Coronary artery (tissue), 2 donors: Measurements from ENCODE around the gene SLC5A3.

ENCODE experiments used
- DNase-seq: peaks from one replicate; pipeline ENCODE4 v3.0.0-alpha.2; 2017; ENCODE audit warnings: low spot score
- H3K27ac ChIP-seq, 2 donors: fragments of 200-600 bp; sonication (generic); one replicate each; pipeline ENCODE4 v1.5.1; 2016 to 2019
- H3K4me3 ChIP-seq: fragments of 200-600 bp; sonication (generic); 2 replicates; pipeline ENCODE4 v1.5.1; 2016; ENCODE audit warnings: mild to moderate bottlenecking, moderate library complexity
- CTCF ChIP-seq: fragments of 200-600 bp; sonication (generic); IDR thresholded peaks from one replicate; pipeline ENCODE4 v1.5.1; 2019; ENCODE audit warnings: antibody characterized with exemption

The SLC5A3 gene

GRCh38 chr21:34046917-34047316, 26.5 kb upstream of the SLC5A3 start:
- no peak overlapping the region for H3K27ac ChIP-seq
- TF ChIP-seq CTCF = no peak
- H3K4me3 ChIP-seq = no peak overlapping the region
- DNase-seq = no peak

DNA sequence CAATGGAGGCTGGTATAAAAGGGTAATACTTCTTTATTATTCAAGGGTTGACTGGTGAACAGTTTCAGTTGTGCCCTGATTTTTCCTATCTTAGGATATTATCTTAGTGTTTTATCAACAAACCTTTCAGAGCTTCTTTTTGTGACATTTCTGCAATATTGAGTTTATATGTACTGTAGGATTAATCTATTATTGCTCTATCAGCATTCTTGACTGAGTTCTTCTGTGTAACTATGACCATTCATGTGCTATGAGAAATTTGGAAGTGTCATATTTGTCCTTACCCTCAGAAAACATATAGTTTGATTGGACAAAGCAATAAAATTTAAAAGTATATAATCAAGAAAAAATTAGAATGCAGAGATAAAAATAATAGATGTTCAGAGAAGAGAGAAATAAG, 25.5 kb upstream of the SLC5A3 start:
- no peak for TF ChIP-seq CTCF
- no peak overlapping the region for H3K4me3 ChIP-seq
- H3K27ac ChIP-seq = no peak overlapping the region
- no peak for DNase-seq

GRCh38 chr21:34052171-34052570, 21.2 kb upstream of the SLC5A3 start:
- TF ChIP-seq CTCF = no peak
- Histone ChIP-seq H3K4me3 (no peak overlapping the region), H3K27ac (no peak overlapping the region)
- no peak for DNase-seq

- Histone ChIP-seq H3K27ac (no peak overlapping the region), H3K4me3 (no peak overlapping the region)
- DNase-seq = no peak
- no peak for TF ChIP-seq CTCF
These were observed 19.1 kb upstream of the SLC5A3 start for GRCh38 chr21:34054259-34054658.

DNA sequence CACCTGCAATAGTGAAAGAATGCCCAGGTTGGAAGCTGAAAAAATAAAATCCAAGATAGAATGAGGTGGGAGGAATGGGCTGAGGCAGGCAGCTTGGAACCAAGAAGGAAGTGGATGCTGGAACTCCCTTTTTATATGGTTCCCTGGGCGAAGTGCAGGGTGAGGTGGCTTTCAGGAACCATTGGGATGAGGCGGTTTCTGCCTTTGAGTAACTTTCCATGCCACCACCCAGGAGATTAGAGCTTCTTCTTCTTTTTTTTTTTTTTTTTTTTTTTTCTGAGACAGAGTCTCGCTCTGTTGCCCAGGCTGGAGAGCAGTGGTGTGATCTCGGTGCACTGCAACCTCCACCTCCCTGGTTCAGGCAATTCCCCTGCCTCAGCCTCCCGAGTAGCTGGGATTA, 17.8 kb upstream of the SLC5A3 start:
- Histone ChIP-seq H3K4me3 (no peak overlapping the region), H3K27ac (no peak overlapping the region)
- DNase-seq = no peak
- no peak for TF ChIP-seq CTCF

GRCh38 chr21:34061983-34062382, 11.4 kb upstream of the SLC5A3 start:
- H3K27ac ChIP-seq = no peak overlapping the region
- no peak overlapping the region for H3K4me3 ChIP-seq
- DNase-seq = no peak
- TF ChIP-seq CTCF = no peak

DNA sequence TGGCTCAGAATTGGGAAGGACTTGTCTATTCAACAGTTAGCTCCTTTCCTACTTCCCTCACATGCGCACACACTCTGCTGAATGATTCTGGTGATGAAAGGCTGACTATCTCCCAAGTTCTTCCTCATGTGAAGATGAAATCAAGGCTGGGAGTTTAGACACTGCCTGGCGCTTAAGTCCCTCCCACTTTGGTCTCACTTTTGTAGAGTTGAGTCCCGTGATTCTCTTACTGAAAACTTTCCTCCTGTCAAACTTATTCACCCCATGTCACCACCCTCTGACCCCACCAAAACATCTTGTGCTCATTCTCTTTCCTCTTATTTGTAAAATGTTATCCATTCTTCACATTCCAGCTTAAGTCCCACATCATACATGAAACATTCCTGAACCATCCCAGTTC, 8.4 kb upstream of the SLC5A3 start:
- DNase-seq = no peak
- no peak overlapping the region for H3K4me3 ChIP-seq
- TF ChIP-seq CTCF = no peak
- no peak overlapping the region for H3K27ac ChIP-seq
